Measurements from ENCODE around the gene KLHL8. TPM values are rescaled to one million over a fixed set of nuclear protein-coding genes. Genes with fewer than 3 reads are reported as not detected.

The KLHL8 gene
- total RNA-seq, 1 donor from 2014 or later, result 16.6 TPM

GRCh38 chr4:87141428-87141827 lies 79.0 kb downstream of the KLHL8 start:
- H3K27me3 Mint-ChIP-seq, result no peaks in the 10 kb centered on the region
- no peak overlapping the region for H3K4me3 Mint-ChIP-seq
- TF ChIP-seq CTCF (conservative IDR thresholded peaks at IDR 0.05), result no peak
- peaks cover 33% of the 10 kb centered on the region for H3K36me3 Mint-ChIP-seq
- no peak for DNase-seq (ENCODE audit: extremely low spot score, unreplicated experiment)
- no peak overlapping the region for H3K27ac Mint-ChIP-seq
- no peaks in the 10 kb centered on the region for H3K4me1 Mint-ChIP-seq (ENCODE audit: unreplicated experiment)
- H3K9me3 Mint-ChIP-seq, result no peaks in the 10 kb centered on the region

- Mint-ChIP-seq H3K36me3 (peaks cover 49% of the 10 kb centered on the region), H3K27me3 (no peaks in the 10 kb centered on the region), H3K9me3 (no peaks in the 10 kb centered on the region), H3K27ac (no peak overlapping the region), H3K4me3 (no peak overlapping the region), H3K4me1 (ENCODE audit: unreplicated experiment) (no peaks in the 10 kb centered on the region)
- no peak for TF ChIP-seq CTCF (conservative IDR thresholded peaks at IDR 0.05)
- DNase-seq (ENCODE audit: extremely low spot score, unreplicated experiment), result no peak
Observed at GRCh38 chr4:87134122-87134521, 86.3 kb downstream of the KLHL8 start.

- Mint-ChIP-seq H3K4me1 (ENCODE audit: unreplicated experiment) (no peaks in the 10 kb centered on the region), H3K27me3 (no peaks in the 10 kb centered on the region), H3K4me3 (no peak overlapping the region), H3K27ac (no peak overlapping the region), H3K36me3 (peaks cover 53% of the 10 kb centered on the region), H3K9me3 (no peaks in the 10 kb centered on the region)
- TF ChIP-seq CTCF (conservative IDR thresholded peaks at IDR 0.05), result no peak
- DNase-seq (ENCODE audit: extremely low spot score, unreplicated experiment), result no peak
Observed at GRCh38 chr4:87133183-87133582, 87.2 kb downstream of the KLHL8 start.

GRCh38 chr4:87132035-87132434 lies 88.4 kb downstream of the KLHL8 start:
- H3K4me3 Mint-ChIP-seq, result no peak overlapping the region
- peaks cover 58% of the 10 kb centered on the region for H3K36me3 Mint-ChIP-seq
- H3K27ac Mint-ChIP-seq, result no peak overlapping the region
- no peaks in the 10 kb centered on the region for H3K4me1 Mint-ChIP-seq (ENCODE audit: unreplicated experiment)
- no peaks in the 10 kb centered on the region for H3K27me3 Mint-ChIP-seq
- no peak for TF ChIP-seq CTCF (conservative IDR thresholded peaks at IDR 0.05)
- H3K9me3 Mint-ChIP-seq, result no peaks in the 10 kb centered on the region
- DNase-seq (ENCODE audit: extremely low spot score, unreplicated experiment), result no peak

GRCh38 chr4:87130985-87131703 lies 89.3 kb downstream of the KLHL8 start:
- H3K4me1 Mint-ChIP-seq (ENCODE audit: unreplicated experiment), result no peaks in the 10 kb centered on the region

More at GRCh38 chr4:87130985-87131703, 89.3 kb downstream of the KLHL8 start:
- Mint-ChIP-seq H3K27me3 (no peaks in the 10 kb centered on the region), H3K9me3 (no peaks in the 10 kb centered on the region), H3K27ac (no peak overlapping the region), H3K4me3 (no peak overlapping the region), H3K36me3 (peaks cover 65% of the 10 kb centered on the region)
- DNase-seq (ENCODE audit: extremely low spot score, unreplicated experiment), result no peak
- no peak for TF ChIP-seq CTCF (conservative IDR thresholded peaks at IDR 0.05)
